Astrocyte of the cerebellum (primary cell): ENCODE data around the gene PPDPF.

Experiments
- DNase-seq: peaks from one replicate; pipeline ENCODE4 v3.0.0-alpha.2; 2011; ENCODE audit warnings: low read depth
- H3K4me3 ChIP-seq: 2 replicates; pipeline ENCODE4 v1.5.1; 2011; ENCODE audit warnings: mild to moderate bottlenecking, low read depth, low read length, moderate library complexity
- in situ Hi-C: cut with HindIII; loops from 2 replicates; pipeline ENCODE4 v1.10.0; 2017; ENCODE audit warnings: low sequenced_read_pairs
- TF ChIP-seq, protein P1 (sequence below): IDR thresholded peaks from 2 replicates; pipeline ENCODE4 v1.5.1; 2012; ENCODE audit warnings: low read length, low read depth, moderate library complexity, mild to moderate bottlenecking; ENCODE audit errors: missing control alignments

PPDPF gene

DNA sequence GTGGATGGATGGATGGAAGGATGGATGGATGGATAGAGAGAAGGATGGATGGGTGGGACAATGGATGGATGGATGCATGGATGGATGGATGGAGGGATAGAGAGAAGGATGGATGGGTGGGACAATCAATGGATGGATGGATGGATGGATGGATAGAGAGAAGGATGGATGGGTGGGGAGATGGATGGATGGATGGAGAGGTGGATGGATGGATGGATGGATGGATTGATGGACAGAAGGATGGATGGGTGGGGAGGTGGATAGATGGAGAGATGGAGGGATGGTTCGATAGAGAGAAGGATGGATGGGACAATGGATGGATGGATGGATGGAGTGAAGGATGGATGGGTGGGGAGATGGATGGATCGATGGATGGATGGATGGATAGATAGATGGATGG lies 28.0 kb upstream of the PPDPF start:
- no peak for DNase-seq
- in situ Hi-C loops = no loop called here
- TF ChIP-seq, protein P1, sequence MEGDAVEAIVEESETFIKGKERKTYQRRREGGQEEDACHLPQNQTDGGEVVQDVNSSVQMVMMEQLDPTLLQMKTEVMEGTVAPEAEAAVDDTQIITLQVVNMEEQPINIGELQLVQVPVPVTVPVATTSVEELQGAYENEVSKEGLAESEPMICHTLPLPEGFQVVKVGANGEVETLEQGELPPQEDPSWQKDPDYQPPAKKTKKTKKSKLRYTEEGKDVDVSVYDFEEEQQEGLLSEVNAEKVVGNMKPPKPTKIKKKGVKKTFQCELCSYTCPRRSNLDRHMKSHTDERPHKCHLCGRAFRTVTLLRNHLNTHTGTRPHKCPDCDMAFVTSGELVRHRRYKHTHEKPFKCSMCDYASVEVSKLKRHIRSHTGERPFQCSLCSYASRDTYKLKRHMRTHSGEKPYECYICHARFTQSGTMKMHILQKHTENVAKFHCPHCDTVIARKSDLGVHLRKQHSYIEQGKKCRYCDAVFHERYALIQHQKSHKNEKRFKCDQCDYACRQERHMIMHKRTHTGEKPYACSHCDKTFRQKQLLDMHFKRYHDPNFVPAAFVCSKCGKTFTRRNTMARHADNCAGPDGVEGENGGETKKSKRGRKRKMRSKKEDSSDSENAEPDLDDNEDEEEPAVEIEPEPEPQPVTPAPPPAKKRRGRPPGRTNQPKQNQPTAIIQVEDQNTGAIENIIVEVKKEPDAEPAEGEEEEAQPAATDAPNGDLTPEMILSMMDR = no peak
- H3K4me3 ChIP-seq = no peak overlapping the region

DNA sequence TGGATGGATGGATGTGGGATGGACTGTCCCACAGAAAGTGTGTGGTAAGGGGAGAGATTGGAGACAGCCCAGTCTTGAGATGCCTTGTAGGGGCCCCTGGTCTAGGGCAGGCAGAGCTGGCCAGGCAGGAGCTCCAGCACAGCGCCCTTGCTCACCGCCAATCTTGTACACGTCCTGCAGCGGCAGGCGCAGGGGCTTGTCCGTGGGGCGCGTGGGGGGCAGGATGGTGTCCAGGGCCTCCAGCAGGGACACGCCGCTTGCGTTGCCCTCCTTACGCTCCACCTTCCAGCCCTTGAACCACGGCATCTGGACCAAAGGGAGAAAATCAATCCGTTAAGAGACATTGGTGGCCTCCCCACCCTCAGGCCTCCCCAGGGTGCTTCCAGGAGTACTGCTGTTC lies 27.6 kb upstream of the PPDPF start:
- TF ChIP-seq, protein P1 = no peak
- no peak for DNase-seq
- no peak overlapping the region for H3K4me3 ChIP-seq
- in situ Hi-C loops = no loop called here

DNA sequence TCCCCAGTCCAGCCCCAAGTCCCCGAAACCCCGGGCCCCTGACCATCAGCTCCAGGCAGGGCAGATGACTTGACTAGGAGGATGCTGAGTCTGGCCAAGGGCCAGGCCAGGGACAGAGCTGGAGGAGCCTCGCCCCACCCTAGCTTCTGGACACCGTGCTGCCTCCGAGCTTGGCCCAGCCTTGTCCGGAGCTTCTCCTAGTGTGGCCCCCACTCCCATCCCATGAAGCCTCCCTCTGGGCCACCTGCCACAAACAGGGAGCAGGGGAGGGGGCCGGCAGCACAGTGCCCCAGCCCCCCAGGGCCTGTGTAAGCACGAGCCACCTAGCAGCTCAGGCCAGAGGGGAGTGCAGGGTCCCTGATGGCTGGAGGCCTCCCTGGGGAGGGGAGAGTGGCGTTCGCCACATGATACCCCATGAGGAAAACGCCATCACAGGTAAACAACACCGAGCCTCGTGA lies 27.0 kb upstream of the PPDPF start:
- DNase-seq = no peak
- H3K4me3 ChIP-seq = no peak overlapping the region
- TF ChIP-seq, protein P1 = no peak
- in situ Hi-C loops = no loop called here

DNA sequence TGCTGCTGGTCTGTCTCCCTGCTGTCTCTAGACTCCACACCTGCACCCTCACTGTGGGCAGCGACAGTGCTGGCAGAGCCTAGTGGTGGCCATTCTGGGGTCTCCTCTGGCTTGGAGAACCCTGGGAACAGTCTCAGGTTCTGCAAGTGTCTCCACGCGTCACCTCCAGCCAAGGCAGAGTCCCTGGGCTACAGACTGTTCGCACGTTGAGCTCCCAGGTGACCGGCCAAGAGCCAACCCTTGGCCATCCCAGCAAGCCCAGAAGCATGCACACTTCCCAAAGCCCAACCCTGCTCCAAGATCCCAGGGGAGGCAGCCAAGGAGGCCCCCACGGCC lies 26.5 kb upstream of the PPDPF start:
- no peak overlapping the region for H3K4me3 ChIP-seq
- TF ChIP-seq, protein P1 = no peak
- DNase-seq = no peak
- in situ Hi-C loops = no loop called here

DNA sequence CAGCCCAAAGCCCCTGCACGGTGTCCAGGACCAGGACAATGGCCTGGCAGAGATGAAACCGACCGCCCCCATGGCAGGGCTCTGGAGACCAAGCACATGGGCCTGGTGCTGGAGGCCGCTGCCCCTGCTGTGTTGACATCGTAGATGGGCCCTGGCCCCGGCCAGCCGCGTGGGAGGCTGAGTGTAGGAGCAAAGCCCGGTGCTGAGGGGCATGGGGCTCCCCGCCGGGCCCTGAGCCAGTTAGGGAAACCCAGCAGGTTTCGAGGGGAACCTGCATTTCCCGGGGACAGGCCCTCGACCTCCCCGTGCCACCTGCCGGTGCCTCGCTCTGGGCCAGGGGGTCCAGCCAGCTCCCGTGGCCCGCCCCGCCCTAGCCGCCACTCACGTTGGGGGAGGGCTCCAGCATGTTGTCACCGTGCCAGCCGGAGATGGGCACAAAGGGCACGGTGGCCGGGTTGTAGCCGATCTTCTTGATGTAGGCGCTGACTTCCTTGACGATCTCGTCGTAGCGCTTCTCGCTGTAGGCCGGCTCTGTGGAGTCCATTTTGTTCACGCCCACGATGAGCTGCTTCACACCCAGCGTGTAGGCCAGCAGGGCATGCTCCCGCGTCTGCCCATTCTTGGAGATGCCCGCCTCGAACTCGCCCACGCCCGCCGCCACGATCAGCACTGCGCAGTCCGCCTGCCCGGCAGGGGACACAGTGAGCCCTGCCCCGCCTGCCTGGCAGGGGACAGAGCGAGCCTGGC lies 26.0 kb upstream of the PPDPF start:
- TF ChIP-seq, protein P1 = no peak
- no peak for DNase-seq
- no peak overlapping the region for H3K4me3 ChIP-seq
- in situ Hi-C loops = no loop called here

DNA sequence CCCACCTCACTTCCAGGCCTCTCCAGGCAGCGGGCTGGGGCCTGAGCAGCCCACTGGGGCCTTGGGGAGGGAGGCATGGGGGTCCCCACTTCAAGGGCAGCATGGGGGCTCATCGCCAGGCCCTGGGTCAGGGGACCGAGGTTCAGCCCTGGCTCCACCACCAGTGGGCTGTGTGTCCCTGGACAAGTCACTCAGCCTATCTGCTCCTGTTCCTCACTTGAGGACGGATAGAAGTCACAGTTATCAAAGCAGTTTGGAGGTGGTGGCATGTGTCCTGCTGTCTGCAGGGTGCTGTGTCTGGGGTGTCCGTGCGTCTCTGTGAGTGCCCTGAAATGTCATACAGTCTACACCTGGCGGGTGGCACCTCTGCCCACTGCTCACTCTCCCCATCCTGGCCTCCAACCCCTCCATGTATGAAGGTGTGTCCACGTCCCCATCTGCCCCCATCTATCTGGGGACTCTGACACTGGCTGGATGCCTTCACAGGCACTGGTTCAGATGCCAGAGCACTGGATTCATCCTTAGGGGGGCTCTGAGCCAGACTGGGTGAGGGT lies 25.3 kb upstream of the PPDPF start:
- TF ChIP-seq, protein P1 = no peak
- in situ Hi-C loops = no loop called here
- no peak for DNase-seq
- no peak overlapping the region for H3K4me3 ChIP-seq
